HG02588 (cell line): ENCODE data around the gene ASPG.

Source experiments
- ATAC-seq: cut with Tn5 transposase; IDR thresholded peaks from one replicate; pipeline ENCODE4 v1.9.1; 2021; ENCODE audit warnings: mild to moderate bottlenecking, moderate library complexity; ENCODE audit not compliant: unreplicated experiment

The ASPG gene

GRCh38 chr14:104115131-104115600 is 29.7 kb downstream of the ASPG start:
- ATAC-seq, result no peak

DNA sequence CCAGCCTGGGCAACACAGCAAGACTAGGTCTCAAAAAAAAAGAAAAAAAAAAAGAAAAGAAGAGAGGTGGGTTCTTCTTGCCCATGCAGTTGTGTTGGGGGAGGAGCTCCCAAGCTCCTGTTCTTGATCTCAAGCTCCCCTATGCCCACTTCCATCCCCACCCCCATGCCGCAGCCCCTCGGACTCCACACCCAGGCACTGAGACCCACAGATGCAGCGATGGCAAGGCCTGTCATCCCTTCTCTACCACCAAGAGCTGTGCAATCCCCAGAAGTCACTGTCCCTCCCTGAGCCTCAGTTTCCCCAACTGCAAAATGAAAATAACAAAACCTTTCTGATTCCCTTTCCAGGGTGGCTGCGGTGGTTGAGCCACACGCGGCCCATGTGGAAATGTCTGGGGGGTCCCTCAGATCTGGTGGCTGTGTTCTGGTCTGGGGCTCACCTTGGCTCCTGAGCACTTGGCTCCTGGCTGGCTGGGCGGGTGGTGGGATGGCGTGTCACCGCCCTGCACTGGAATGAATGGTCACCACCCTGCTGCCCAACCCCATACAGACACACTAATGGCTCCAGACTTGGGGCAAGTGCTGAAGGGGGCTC is 30.3 kb downstream of the ASPG start:
- no peak for ATAC-seq

- no peak for ATAC-seq
Measured at GRCh38 chr14:104116288-104116755, 30.8 kb downstream of the ASPG start.

- ATAC-seq, result no peak
Measured at GRCh38 chr14:104116756-104117340, 31.3 kb downstream of the ASPG start.

DNA sequence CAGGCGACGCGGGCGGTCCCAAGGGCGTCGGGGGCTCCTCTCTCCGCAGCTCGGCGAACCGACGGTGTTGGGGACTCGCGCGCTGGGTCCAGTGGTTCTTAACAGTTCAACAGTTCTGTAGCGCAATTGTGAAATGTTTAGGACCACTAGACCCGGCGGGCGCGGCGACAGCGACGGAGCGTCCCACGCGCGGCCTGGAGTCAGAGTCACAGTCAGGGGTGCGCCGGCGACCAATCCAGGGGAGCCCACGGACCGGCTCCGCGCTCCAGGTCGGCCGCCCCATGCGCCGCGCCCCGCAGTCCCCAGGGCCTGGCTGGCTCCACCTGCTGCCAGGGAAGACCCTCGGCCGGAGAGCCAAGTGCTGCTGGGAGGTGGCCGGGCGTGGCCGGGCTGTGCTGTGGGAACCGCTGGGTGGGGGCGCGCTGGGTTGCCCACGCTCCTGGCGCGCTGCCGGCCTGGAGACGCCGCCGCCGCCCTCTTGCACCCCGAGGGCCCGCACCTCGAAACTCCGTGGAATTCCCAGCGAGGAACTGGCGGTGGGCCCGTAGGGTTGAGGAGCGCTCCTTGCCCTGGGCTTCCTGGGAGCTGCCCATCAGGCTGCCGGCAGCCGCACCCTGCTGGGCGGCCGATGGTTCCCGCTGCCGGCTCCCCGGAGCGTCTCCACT is 32.0 kb downstream of the ASPG start:
- ATAC-seq, result no peak

GRCh38 chr14:104118006-104118844 is 32.7 kb downstream of the ASPG start:
- no peak for ATAC-seq

- ATAC-seq, result no peak
Measured at GRCh38 chr14:104119119-104119487, 33.6 kb downstream of the ASPG start.

DNA sequence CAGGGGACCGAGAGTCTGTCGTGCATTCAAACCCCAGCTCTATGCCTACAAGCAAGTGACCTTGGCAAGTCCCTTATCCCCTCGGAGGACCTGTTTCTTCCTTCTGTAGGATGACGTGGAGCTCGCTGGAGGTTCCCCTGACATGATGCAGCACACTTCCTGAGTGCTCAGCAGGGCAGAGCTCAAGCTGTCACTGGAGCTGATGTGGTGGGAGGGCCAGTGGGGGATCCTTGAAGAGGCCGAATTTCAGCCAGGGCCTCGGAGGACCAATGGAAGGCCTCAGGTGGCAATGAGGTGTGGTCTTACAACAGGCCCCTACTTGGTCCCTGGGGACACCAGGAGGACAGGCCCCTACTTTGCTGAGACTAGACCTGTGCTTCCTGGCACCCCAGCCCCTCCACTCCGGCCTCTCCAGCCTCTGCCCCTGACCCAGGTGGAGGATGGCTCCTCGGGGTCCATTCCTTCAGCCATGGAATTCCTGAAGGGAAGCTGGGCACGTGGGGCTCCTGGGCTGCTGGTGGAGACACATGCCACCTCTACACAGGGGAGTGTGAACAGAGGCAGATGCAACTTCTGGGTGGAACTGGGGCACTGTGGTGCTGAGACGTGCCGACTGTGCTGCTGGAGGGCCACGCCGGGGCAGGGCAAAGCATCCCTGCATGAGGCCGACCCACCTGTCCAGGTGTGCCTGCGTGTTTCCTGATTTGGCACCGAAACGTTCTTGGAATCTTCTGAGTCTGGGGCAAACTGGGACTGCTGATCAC is 34.2 kb downstream of the ASPG start:
- ATAC-seq, result no peak

GRCh38 chr14:104120281-104120741 is 34.8 kb downstream of the ASPG start:
- ATAC-seq, result no peak

DNA sequence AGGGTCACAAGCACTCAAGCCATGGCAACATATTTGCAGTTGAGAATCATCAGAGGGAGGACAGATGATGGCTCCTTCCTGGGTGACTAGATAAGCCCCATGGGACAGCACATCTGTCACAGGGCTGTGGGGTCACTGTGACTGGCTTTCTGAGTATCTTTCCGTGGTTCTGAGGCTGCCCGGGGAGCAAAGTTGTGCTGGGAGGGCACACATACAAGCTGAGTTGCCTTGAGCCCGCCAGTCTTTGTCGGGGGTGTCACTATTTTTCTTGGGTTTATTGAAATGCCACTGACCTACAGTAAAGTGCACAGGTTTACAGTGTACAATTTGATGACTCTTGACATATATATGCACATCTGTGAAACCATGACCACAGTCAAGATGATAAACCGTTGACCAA is 35.6 kb downstream of the ASPG start:
- ATAC-seq, result no peak

DNA sequence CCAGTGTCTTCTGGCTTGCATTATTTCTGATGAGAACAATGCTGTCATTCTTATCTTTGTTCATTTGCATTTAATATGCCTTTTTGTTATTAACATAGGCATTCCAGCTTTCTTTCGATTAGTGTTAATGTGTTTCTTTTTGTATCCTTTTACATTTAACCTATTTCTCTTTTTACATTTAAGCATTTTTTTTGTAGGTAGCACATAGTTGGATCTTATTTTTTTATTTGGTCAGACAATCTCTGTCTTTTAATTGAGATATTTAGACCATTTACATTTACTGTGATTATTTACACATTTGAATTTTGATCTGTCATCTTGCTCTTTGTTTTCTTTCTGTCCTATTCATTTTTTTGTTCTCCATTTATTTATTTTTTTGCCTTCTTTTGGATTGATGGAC is 38.4 kb downstream of the ASPG start:
- no peak for ATAC-seq

GRCh38 chr14:104125011-104125410 is 39.5 kb downstream of the ASPG start:
- ATAC-seq, result no peak

DNA sequence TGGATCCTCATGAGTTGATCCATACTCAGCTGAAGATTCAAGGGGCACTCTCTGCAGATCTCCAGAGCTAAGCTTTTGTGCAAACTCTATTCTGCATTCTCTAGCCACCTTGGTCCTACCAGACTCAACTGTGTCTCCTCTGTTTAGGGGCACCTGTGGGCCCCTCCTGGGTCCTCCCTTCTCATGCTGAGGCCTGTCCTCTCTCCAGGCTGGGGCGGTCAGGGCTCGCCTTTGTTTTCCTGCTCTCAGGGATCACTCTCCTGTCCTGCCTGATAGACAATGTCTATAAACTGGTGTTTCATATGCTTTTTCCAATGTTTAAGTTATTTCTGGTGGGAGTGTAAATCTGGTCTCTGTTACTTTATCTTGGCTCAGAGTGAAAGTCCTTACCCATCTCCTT is 41.3 kb downstream of the ASPG start:
- no peak for ATAC-seq

DNA sequence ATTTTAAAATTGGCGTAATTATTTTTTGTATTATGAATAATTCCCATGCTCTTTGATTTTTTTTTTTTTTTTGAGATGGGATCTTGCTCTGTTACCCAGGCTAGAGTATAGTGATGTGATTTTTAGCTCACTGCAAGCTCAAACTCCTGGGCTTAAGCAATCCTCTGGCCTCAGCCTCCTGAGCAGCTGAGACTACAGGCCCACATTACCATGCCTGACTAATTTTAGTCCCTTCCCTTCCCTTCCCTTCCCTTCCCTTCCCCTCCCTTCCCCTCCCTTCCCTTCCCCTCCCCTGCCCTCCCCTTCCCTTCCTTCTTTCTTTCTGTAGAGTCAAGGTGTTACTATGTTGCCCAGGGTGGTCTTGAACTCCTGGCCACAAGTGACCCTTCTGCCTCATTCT is 43.5 kb downstream of the ASPG start:
- no peak for ATAC-seq

GRCh38 chr14:104129556-104129955 is 44.1 kb downstream of the ASPG start:
- ATAC-seq, result no peak

DNA sequence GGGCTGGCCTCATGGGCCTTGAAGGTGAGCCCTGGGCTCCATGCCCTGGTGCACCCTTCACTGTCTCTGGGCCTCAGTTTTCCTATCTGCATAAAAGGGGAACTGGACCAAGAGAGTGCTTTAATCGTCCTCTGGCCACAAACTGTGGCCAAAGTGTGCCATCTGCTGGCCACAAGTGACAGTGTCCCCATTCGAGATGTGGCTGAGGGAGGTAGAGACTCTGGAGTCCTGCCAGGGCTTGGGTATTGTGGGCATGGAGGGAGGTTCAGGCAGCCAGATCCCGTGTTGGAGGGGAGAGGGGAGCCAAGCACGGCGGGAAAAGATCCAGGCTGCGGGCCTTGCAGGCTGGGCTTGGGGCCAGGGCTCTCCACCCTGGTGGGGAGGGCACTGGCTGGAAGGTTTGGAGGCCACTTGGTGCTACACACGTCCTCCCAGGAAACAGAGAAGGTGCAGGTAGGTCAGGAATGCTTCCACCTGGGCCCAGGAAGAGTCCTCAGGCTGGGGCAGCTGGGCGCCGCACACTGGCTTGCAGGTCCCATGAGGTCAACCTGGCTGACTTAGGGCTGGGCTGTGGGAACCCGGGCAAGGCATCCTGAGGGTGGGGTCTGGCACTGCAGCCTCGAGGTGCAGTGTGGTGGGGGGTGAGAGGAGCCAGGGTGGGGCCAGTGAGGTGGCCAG is 45.6 kb downstream of the ASPG start:
- ATAC-seq, result no peak

DNA sequence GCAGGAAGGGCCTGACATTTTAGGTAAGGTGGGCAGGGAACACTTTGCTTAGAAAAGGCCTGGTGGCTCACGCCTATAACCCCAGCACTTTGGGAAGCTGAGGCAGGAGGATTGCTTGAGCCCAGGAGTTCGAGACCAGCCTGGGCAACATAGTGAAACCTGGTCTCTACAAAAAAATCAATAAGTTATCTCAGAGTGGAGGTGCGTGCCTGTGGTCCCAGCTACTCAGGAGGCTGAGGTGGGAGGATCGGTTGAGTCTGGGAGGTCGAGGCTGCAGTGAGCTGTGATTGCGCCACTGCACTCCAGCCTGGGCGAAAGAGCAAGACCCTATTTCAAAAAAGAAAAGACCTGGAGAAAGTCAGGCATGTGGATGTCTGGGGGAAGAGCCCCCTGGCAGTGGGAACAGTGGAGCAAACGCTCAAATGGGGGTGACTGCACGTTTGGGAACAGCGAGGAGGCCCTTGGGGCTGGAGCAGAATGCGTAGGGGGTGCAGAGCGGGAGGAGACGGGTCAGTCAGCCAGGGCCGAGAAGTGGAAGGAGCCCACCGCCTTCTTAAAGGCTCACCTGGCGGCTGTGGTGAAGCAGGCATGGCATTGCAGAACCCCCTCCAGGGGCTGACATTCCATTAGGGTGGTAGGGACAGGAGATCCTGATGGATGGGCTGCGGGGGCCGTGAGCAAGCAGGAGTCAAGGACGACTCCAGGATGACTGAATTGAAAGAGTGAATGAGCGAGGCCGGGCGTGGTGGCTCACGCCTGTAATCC is 46.6 kb downstream of the ASPG start:
- no peak for ATAC-seq

- no peak for ATAC-seq
Measured at GRCh38 chr14:104132981-104133380, 47.5 kb downstream of the ASPG start.

DNA sequence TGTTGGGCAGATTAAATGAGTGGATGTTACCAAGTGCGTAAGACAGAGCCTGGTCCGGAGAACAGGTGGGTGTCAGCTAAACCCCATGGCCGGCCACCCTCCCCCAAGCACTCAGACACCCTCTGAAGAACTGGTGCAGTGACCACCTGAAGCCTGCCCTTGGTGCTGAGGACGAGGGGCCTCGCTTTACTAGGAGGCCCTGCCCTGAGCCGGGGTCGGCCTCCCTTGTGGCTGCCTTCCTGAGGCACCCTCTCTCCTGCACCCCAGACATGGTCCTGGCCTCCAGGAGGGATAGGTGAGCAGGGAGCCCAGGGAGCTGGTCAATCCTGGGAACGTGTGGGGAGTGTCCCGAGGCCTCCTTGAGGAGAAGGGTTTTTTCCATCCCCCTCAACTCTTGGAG is 48.0 kb downstream of the ASPG start:
- no peak for ATAC-seq
